CD4-positive, alpha-beta T cell treated with Interleukin-15 for 1 hour (primary cell): ENCODE results near the gene KL.
A peak's percentile ranks its signal among the peaks of the same experiment; 100 is the strongest.

Experiments
- DNase-seq: peaks from one replicate; pipeline ENCODE4 v3.0.0-alpha.2; 2020

KL gene

GRCh38 chr13:33087790-33088189, 71.6 kb downstream of the KL start:
- no peak for DNase-seq

DNA sequence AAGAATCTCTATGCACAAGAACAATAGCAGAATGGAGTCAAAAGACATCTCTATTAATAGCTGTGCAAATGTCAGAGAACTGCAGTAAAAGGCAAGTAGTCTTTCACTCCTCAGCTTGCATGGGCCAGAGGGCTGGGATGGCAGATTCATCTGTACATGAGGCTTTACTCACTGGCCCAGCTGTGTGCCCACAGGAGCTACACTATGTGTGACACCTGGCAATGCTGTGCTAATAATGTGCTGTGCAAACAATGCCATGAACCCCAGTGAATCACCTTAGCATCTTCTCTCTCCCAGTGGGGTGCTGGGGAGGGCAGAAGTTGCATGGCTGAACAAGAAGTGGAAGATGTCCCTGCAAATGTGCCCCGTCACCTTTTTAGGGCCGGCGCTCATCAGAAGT, 73.1 kb downstream of the KL start:
- DNase-seq = no peak

DNA sequence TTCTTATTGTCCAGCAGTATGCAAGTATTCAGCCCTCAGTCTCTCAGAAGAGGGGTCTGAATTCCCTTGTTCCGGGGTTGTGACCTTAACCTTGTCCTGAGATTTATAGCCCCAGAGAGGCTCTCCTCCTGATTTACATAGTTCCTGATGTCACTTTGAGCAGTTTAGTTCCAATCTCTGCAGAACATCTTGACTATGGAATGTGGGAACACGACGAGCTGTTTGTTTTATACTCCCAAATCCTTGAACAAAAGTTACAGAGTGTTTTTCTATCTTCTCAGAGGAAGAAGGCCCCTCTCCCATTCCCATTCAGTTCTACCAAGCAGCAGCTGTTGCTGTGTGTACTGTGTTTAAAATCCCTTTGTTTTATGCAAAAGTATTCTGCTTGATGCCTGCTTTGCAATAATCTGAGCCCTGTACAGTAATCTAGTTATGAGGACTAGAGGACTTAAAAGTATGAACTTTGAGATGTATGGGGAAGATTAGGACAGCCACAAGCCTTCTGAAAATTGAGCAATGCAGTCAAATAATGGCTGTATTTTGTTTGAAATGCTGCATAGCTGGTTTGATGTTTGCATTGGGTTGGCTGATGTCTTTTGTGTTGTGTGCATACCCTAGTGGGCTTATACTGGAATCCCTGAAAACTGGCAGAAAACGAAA, 74.7 kb downstream of the KL start:
- no peak for DNase-seq

DNA sequence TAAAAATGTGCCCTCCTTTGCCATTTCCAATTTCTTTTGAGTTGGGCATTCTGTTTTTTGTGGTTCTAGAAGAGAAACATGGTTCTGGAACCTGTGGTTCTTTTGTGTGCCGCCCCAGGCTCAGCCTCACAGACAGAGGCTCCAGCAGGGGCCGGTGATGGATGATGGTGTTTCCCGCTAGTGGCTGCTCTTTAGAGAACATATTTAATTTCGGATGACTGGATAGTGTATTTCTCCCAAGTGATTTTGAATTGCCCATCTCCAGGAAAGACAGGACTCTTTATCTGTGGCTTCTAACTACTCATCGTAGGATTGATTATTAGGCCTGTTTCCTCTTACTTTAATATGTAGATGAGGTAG, 75.2 kb downstream of the KL start:
- DNase-seq = no peak

DNA sequence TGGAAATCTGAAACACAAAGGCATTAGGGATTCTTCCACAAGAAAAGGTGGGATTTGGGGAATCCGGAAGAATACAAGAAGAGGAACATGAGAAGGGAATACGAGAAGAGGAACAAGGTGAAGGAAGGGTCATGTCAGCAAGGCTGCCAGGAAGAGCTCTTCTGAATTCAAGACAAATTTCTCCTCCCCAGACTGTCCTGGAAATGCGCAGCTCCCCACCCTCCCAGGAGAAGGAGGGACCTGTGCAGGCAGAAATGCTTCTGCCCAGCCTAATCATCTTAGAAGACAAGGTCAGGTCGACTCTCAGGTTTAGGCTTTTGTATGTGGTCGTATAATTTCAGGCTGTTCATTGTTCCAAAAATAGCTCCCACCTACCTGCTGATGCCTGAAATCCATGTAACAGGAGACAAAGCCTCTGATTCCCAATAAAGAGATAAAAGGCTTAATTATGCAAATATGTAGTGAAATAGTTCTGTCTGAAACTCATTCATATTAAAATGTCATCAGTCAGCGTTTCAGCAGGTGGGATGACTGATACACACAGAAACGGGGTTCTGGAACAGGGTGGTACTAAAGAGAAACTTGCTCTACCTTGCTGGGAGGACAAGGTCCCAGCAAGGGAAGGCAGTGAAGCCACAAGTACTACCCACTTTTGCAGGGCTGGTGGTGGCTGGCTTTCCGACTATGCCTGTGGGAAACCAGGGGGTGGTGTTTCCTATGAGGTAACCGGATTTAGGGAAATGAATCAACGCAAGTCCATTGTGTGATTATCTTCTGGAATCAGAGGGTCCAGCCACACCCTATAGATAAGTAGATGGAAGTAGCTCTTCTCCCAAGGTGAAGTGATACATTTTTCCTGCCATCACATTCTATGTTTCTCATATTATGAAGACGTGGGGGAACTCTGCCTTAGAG, 76.1 kb downstream of the KL start:
- no peak for DNase-seq

GRCh38 chr13:33096886-33097605, 80.8 kb downstream of the KL start:
- DNase-seq = no peak

GRCh38 chr13:33099860-33100259, 83.6 kb downstream of the KL start:
- DNase-seq = no peak

DNA sequence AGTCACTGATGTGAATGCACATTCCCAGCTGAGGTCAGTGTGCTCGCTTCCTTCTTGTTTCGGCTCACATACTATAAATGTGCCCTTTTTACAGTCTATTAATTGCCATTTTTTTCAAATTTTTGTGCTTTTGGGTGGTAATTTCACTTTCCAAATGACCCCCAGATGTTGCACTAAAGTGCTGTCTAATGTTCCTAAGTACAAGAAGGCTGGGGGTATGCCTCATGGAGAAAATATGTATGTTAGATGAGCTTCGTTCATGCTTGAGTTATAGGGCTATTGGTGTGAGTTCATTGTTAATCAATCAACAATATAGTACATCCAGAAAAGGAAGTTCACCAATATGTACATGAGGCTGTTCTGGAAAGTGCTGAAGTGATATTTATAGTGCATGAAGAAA, 84.7 kb downstream of the KL start:
- DNase-seq = no peak

GRCh38 chr13:33101835-33102234, 85.6 kb downstream of the KL start:
- DNase-seq = no peak

DNA sequence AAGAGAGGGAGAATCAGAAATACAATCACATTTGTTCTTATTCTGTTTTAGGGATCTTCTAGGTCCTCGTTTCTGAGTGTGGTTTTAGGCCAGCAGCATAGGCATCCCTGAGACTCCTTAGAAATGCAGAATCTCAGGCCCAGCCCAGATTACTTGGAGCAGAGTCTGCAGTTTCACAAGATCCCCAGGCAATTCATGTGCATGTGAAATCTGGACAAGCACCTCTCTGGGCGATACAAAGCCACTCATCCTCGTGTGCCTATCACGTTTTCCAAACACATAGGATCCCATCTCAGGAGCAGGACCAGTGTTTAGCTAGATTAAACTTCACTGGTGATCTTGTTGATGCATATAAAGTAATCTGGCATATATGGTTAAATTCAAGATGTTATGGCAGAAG, 87.2 kb downstream of the KL start:
- no peak for DNase-seq

GRCh38 chr13:33105387-33106005, 89.3 kb downstream of the KL start:
- peak; percentile 30 for DNase-seq

DNA sequence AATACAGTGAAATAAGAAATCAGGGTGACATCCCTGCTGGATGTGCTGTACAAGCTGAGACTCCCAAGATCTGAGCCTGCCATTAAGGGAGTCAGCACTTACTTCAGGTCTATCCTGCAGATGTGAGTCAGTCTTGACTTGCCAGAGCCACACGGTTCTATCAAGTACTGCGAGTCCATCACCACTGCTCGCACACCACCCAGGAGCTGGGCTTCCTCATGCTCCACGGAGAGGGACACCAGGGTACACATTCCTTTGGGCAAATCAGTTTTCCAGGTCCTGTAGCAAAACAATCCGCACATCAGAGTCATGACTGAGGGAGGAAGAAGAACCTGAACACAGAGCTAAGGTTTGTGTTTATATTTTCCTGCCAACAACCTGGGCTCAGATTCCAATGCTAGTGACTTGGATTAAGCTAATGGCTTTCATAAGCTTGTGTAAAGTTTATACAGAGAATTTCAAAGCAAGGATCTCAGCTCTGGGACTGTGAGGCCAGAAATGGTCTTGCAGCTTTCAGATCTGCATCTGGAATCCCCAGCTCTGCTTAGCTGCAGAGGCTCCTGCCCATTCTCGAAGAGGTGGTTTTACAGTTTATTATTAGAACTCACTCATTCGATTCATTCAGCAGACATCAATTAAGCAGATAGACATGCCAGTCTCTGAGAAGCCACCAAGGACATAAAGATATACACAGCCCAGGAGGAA, 90.6 kb downstream of the KL start:
- no peak for DNase-seq

DNA sequence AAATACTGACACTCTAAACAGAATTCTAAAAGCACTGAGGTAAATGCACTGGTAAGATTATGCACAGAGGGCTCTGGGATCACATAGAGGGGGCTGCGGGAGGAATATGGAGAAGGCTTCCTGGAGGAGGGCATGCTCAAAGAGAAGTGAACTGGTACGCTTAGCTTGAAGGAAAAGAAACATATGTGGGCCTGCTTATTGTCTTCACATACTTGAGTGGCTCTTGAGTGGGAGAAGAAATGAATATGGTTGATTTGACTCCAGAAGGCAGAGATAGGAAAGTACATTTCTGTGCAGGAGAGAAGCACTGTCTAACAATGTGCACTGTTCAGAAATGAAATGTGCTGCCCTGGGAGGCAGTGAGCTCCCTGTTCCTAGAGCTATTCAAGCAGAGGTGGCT, 91.1 kb downstream of the KL start:
- no peak for DNase-seq

GRCh38 chr13:33108620-33109019, 92.4 kb downstream of the KL start:
- DNase-seq = no peak

DNA sequence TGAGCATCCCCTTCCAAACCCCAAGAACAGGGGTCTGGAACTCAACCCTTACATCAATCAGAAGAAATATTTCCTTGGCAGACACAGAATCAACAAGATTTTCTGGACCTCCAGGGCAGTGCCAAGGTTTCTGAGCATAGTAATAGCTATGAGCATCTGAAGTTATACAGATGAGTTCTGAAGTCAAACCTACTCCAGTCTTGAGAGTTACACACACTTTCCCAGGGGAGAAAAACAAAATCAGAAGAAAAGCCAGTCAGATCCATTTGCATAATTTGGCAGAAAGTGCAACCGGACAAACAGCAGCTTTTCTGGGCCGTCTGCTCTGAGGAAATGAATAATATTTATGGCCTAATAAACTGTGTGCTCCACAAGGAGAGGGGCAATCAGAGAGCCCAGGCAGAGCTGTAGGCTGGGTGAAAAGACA, 93.1 kb downstream of the KL start:
- DNase-seq = no peak

DNA sequence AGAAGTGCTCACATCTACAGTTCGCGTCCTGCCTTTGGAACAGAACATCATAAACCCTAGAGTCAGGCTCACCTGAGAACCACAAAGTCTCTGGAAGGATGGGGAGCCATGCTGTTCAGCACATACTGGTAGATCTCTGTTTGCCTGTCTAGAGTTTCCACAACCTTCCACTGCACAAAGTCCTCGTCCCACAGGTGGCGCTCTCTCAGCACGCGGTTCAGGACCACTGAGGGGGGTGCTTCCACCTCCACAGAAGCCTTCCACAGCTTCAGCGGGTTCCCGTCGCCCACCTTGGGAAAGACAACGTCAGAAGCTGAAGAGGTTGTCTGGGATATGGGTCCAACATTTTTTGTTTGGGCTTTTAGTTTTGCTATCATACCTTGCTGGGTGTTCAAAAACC, 93.6 kb downstream of the KL start:
- no peak for DNase-seq

DNA sequence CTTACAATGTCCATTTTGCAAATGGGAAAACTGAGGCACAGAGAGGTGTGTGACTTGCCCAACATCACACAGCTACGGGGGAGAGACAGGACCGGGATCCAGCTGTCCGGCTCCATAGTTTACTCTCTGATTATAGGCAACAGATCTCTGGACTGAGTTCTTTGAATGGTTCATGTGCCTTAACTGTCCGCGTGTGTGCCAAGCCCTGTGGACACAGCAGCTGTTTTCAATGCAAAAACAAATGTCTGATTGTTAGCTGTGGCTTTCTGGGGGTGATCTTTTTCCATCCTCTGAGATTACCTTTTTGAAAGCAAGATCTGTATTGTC, 94.1 kb downstream of the KL start:
- no peak for DNase-seq

GRCh38 chr13:33110713-33111413, 94.6 kb downstream of the KL start:
- no peak for DNase-seq

- DNase-seq = no peak
Observed at GRCh38 chr13:33111414-33112110, 95.3 kb downstream of the KL start.

DNA sequence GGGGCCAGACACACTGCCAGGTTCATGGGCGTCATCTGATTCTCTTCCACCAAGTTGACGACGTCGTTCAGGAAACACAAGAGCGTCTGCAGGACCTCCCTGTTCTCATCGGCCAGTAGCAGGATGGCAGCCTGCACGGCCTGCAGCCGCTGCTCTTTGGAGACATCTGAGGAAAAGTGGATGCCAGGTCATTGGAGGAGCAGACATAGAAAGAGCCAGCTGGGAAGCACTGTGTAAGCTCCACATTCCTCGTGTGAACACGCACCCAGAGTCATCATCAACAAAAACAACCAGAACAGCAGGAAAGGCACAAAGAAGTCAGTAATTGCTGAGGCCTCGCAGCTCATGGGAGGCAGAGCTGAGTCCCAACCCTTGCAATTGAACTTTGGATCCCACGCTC, 96.5 kb downstream of the KL start:
- no peak for DNase-seq

GRCh38 chr13:33114146-33114545, 97.9 kb downstream of the KL start:
- DNase-seq = no peak

DNA sequence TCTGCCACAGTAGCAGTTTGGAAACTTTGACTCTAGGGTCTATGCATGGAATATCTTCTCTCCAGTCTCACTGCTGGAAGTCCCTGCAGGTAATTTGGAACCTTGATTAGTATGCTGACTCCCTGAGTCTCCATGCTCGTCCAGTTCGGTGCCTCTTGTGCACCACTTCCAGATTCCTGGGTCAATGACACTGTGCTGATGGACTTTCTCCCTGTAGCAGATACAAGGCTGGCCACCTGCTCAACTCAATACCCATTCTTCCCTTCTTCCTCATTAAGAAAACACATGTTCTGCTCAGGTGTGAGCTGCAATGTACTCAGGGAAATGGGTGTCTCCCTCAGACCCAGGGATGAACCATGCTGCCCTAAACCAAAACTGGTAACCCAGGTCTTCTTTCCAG, 99.1 kb downstream of the KL start:
- DNase-seq = no peak
